NCI-H146 treated with DMSO at 0.1 percent for 48 hours (cell line): ENCODE data around the gene TAPT1.
"Not testable (repeated sequence)": the region's sequence is repeated elsewhere in the genome, so short reads cannot be mapped to it uniquely, and the experiment has no call there.

ENCODE experiments used
- DNase-seq: peaks from one replicate; lab custom pipeline; 2025; ENCODE audit not compliant: unreplicated experiment; lab: John Stamatoyannopoulos, UW

TAPT1 gene, protein sequence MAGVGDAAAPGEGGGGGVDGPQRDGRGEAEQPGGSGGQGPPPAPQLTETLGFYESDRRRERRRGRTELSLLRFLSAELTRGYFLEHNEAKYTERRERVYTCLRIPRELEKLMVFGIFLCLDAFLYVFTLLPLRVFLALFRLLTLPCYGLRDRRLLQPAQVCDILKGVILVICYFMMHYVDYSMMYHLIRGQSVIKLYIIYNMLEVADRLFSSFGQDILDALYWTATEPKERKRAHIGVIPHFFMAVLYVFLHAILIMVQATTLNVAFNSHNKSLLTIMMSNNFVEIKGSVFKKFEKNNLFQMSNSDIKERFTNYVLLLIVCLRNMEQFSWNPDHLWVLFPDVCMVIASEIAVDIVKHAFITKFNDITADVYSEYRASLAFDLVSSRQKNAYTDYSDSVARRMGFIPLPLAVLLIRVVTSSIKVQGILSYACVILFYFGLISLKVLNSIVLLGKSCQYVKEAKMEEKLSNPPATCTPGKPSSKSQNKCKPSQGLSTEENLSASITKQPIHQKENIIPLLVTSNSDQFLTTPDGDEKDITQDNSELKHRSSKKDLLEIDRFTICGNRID

GRCh38 chr4:16225863-16226815, at the start of gene TAPT1:
Gene TAPT1, minus strand, starts transcription at chr4:16226471. Its CDS starts 14 bp downstream, at chr4:16226457.
- peak; percentile 41 for DNase-seq

- no peak for DNase-seq
Observed at GRCh38 chr4:16271411-16271810, 45.1 kb upstream of the TAPT1 start.

DNA sequence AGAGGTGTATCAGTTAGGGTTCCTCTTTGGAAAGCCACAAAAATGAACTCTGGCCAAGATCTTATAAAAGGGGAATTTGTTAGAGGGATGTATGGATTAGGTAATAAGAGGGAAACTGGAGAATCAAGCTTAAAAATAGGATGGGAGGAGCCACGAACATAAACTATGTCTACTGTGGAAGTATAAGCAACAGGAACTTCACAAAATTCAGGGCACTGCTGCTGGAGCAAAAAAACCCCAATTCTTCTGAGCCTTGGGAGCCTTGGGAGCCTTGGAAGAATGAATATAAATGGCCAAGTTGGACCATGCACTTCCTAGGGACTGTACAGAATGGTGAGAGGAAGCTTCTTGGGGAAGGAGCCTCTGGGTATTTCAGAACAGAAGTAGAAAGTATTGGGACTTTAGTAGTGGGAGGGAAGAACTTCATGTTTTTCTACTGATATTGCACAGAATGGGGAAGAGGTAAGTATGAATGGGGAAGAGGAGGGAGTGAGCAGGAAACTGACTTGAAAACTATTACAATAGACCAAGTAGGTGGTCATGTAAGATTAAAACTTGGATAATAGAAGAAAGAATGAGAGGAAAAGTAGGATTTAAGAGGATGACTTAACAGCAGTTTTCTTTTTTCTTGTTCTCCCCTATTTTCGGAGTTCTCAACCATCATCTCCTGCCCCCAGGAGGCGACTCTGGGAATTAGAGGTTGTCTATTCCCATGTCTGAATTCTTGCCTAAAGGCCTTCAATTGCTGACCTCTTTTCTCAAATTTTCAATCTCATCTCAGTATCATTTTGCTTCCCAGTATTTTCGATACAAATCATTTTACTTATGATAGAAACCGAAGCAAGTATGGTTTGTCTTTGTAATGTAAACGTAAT, 44.4 kb upstream of the TAPT1 start:
- DNase-seq, result no peak

- not testable (repeated sequence) for DNase-seq
Observed at GRCh38 chr4:16269742-16270453, 43.6 kb upstream of the TAPT1 start.

DNA sequence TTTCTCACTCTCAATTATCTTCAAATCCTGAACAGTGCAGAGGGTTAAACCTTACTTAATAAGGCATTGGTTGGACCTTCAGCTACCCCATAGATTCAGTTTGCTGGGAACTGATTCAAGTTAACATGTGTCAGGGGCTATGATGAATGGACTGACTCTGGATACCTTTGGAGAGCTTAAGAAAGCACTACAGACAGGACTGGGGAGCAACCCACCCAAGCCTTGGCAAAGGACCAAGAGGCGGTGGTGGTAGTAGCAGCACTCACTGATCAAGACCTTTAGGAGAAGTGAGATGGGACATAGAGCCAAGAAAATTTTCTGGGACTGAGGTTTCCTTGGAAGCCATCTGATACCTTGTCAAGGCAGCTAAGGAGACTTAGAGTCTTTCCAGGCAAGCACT, 43.0 kb upstream of the TAPT1 start:
- DNase-seq, result no peak

DNA sequence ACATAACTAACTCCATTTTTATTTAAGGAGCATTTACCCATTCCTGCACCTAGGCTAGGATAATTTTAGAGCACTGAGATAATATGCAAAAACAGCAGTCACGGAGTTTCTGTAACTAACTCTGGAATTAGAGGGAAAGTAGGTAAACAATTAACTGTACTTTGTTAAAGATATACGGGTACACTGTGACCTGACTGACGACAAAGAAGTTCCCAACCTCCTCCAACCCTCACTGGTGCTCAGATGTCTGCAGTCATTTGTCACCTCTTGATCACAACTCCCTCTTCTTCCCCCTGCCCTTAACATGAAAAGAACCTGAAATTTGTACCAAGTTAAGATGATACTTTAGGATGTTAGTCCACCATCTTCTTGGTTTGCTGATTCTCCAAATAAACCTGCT, 42.0 kb upstream of the TAPT1 start:
- no peak for DNase-seq

DNA sequence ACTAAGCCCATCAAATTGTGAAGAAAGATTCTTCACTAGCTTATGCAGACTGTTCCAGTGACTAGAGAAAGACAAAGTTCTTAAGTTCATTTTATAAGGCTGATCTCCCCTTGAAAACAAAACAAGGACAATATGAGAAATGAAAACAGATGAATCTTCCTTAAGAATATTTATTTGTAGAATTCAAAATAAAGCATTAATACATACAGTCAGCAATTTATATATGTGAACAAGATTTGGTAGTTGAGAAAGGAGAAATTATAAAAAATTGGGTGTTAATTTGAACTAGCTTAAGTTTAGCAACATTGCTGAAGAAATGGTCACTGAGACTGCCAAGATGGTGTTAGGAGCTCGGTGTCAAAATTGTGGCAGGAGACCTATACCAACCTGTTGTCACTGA, 41.4 kb upstream of the TAPT1 start:
- no peak for DNase-seq

- no peak for DNase-seq
Observed at GRCh38 chr4:16265820-16266219, 39.5 kb upstream of the TAPT1 start.

DNA sequence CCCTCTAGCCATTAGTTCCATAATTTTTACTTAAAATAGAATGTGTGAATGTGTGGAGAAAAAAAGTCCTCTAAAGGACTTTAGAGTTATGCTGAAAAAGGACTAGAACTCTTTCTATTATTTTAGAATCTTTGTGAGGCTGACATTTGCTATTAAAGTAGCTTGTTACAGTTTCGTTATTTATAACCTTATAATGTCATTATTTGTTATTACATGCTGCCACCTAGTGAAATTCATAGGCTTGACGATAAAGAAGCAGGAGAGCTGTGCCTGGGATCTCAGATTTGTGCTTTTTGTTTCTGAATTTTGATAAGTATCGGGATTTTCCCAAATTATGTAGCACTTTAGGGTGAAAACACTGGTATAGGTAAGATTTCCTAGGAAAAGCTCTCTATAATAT, 38.5 kb upstream of the TAPT1 start:
- peak; percentile 36 for DNase-seq

DNA sequence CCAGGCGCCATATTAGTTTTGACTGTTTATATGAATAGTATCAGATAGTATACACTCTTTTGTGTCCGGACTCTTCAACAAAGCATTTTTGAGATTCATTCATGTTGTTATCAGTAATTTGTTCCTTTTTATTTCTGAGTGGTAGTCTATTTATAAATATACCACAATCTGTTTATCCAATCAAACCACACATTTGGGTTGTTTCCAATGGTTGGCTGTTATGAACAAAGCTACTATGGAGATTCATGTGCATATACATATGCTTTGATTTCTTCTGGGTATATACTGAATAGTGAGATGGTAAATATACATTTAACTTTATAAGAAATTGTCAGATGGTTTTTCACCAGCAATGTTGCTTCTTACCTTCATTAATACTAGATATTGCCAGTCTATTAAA, 36.8 kb upstream of the TAPT1 start:
- no peak for DNase-seq

GRCh38 chr4:16262188-16262587, 35.9 kb upstream of the TAPT1 start:
- no peak for DNase-seq

GRCh38 chr4:16261313-16261878, 35.1 kb upstream of the TAPT1 start:
- no peak for DNase-seq

DNA sequence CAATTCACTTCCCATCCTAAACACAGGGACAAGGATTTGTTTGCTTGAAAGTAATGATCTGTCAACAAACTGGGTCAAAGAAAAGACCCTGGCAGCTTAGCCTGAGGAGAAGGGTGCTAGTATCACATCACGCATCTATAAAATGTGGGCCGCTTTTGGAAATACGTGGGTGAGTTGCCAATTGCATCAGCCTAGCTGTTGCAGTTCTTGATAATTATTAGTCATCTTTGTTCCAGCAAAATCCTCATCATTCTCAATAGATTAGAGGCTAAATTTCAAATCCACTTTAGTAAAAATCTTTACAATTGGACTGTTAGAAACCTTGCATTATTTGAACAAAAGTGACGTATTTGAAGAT, 33.6 kb upstream of the TAPT1 start:
- no peak for DNase-seq

- no peak for DNase-seq
Observed at GRCh38 chr4:16259241-16259888, 33.1 kb upstream of the TAPT1 start.

- DNase-seq, result no peak
Observed at GRCh38 chr4:16257611-16258010, 31.3 kb upstream of the TAPT1 start.

DNA sequence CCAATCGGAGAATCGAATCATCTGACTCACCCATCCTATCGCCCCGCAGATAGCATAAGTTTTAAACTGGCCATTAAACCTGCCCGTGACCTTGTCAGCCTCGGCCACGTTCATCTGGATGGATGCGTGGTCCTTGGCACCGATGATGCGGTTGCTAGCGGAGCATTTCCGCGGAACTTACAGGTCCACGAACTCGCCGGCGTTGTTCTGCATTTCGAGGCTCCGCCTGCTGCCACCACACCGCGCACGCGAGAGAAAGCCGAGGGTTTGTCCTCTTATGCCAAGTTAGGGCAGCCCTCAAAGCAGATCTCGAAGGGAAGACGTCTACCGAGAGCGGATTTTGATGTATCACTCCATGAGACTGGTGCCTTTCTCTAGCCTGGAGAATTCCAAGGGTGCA, 30.1 kb upstream of the TAPT1 start:
- DNase-seq, result no peak

DNA sequence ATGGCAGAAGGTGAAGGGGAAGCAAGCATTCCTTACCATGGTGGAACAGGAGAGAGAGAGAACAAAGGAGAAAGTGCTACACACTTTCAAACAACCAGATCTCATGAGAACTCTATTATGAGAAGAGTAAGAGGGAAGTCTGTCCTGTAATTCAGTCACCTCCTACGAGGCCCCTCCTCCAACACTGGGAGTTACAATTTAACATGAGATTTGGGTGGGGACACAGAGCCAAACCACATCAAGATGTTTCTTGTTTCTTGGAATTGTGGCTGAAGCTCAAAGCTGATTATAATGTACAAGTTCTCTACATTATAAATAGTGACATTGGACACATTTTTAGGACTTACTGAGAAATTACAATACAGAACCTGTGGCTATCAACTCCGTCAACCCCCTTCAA, 29.5 kb upstream of the TAPT1 start:
- no peak for DNase-seq

DNA sequence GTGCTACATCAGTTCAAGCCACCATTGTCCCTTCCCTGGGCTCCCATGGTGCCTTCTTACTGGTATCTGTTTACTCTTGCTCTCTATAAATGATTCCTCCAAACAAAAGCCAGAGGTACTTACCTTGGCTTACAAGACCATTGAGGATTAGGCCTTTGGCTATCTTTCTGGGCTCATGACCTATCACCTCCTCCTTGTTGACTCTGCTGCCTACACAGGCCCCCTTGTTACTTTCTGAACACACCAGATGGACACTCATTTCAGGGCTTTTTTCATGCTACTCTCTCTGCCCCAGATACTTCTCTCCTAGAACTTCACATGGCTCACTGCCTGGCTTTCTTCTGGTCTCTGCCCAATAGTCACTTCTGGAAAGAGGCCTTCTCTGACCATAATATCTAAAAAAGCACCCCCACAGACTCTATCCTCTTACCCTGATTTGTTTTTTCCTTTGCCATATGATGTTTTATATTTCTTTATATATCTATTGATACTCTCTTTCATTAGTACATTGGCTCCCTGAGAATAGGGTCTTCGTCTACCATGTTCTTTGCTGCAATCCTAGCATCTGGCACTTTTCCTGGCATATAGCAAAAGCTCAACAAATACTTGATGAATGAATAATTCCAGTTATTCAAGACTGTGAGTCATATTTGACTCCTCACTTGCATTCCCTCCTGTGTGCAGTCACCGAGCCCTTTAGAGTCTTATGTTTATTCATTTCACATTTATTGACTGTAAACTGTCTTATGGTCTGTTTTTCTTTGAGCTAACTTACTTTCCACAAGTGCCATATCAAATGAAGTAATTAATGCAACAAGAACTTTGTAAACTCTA, 27.1 kb upstream of the TAPT1 start:
- no peak for DNase-seq
